Caco-2 (cell line): ENCODE measurements around the gene PLEKHM1. TPM values are rescaled to one million over a fixed set of nuclear protein-coding genes. Genes with fewer than 3 reads are reported as not detected.
A peak's percentile ranks its signal among the peaks of the same experiment; 100 is the strongest.

Experiments used
- BruUV-seq: library from RNA; stranded (reverse); fragments of 400-500 nt; replicated peaks from 2 replicates; lab custom pipeline; 2021; lab: Mats Ljungman, UMichigan
- CTCF ChIA-PET: fragments of 300-600 bp; sonication (Branson Sonifier 250); formaldehyde crosslinking; loops from one replicate; lab custom pipeline; 2022; ENCODE audit warnings: antibody characterized with exemption; lab: Charles Lee
- POLR2A ChIA-PET: fragments of 300-600 bp; sonication (Branson Sonifier 250); formaldehyde crosslinking; loops from one replicate; lab custom pipeline; 2022; ENCODE audit warnings: antibody characterized with exemption; lab: Charles Lee
- DNase-seq, 2 experiments: peaks; one replicate each; pipeline versions ENCODE4 v3.0.0 to v3.0.0-alpha.2; 2020 to 2022
- H3K27me3 ChIP-seq: replicated peaks from 2 replicates; pipeline ENCODE4 v1.6.0; 2011; ENCODE audit warnings: low read length; ENCODE audit not compliant: control insufficient read depth, insufficient read depth
- H3K36me3 ChIP-seq: 2 replicates; pipeline ENCODE4 v1.5.1; 2011; ENCODE audit warnings: low read length; ENCODE audit not compliant: control insufficient read depth, insufficient read depth
- H3K4me1 ChIP-seq: fragments of 250-450 bp; sonication (Bioruptor Pico); 2 replicates; pipeline ENCODE4 v1.5.1; 2020; ENCODE audit warnings: mild to moderate bottlenecking
- H3K4me3 ChIP-seq: 2 replicates; pipeline ENCODE4 v1.5.1; 2011; ENCODE audit warnings: low read depth, mild to moderate bottlenecking, control low read depth, low read length
- H3K9me3 ChIP-seq: fragments of 250-450 bp; sonication (Bioruptor Pico); 2 replicates; pipeline ENCODE4 v1.5.1; 2020; ENCODE audit warnings: mild to moderate bottlenecking, moderate library complexity
- H3K27ac Mint-ChIP-seq: one replicate; pipeline ENCODE4 v1.8.0; 2022; ENCODE audit warnings: mixed read lengths; ENCODE audit not compliant: unreplicated experiment
- H3K27me3 Mint-ChIP-seq: one replicate; pipeline ENCODE4 v1.8.0; 2022; ENCODE audit warnings: mixed read lengths; ENCODE audit not compliant: insufficient read depth, unreplicated experiment
- H3K36me3 Mint-ChIP-seq: one replicate; pipeline ENCODE4 v1.8.0; 2022; ENCODE audit warnings: mild to moderate bottlenecking, mixed read lengths; ENCODE audit not compliant: insufficient read depth, unreplicated experiment
- H3K4me1 Mint-ChIP-seq: one replicate; pipeline ENCODE4 v1.8.0; 2022; ENCODE audit warnings: low read depth, mixed read lengths; ENCODE audit not compliant: unreplicated experiment
- H3K4me3 Mint-ChIP-seq: one replicate; pipeline ENCODE4 v1.8.0; 2022; ENCODE audit warnings: mild to moderate bottlenecking, moderate library complexity, mixed read lengths; ENCODE audit not compliant: unreplicated experiment
- H3K9me3 Mint-ChIP-seq: one replicate; pipeline ENCODE4 v1.8.0; 2022; ENCODE audit warnings: mixed read lengths; ENCODE audit not compliant: unreplicated experiment
- CTCF ChIP-seq, 2 experiments: fragments of 200-600 bp in 1 of 2; IDR thresholded peaks; 1 replicate in 1 of 2; 2 replicates in 1 of 2; pipeline versions ENCODE4 v1.5.1 to v1.8.0; 2011 to 2022; ENCODE audit warnings: antibody characterized with exemption in 1 of 2, control low read depth in 1 of 2, inconsistent platforms in 1 of 2, low read depth in 1 of 2, low read length in 1 of 2, mild to moderate bottlenecking in 1 of 2, moderate library complexity in 1 of 2; ENCODE audit not compliant: insufficient read depth in 1 of 2, severe bottlenecking in 1 of 2, unreplicated experiment in 1 of 2
- intact Hi-C: fragments of 100-400 bp; cut with micrococcal nuclease; formaldehyde crosslinking; loops from one replicate; pipeline ENCODE4 v1.10.0; 2022; ENCODE audit not compliant: unreplicated experiment
- total RNA-seq: library from RNA; stranded (reverse); gene quantifications from 2 replicates; pipeline ENCODE4 v1.2.3, GENCODE V29; 2022

The PLEKHM1 gene
- total RNA-seq, 1 experiment from 2014 or later, result 30.4 TPM

- H3K36me3 ChIP-seq, result no peaks in the 10 kb centered on the region
- Mint-ChIP-seq H3K9me3 (no peaks in the 10 kb centered on the region), H3K27me3 (no peaks in the 10 kb centered on the region), H3K4me1 (peaks cover 2% of the 10 kb centered on the region), H3K36me3 (peaks cover 4% of the 10 kb centered on the region), H3K4me3 (peak overlapping the region; percentile 97), H3K27ac (peak overlapping the region; percentile 88)
- H3K4me3 ChIP-seq, result peak overlapping the region; percentile 69
- intact Hi-C loops, result no loop called here
- no TSS peak for BruUV-seq
- no peaks in the 10 kb centered on the region for H3K27me3 ChIP-seq
- CTCF ChIA-PET, result interaction anchor here (1.1 kb wide), 1 partner anchor 23 kb away, joined by 3 read pairs; no protein-coding TSS in a partner anchor
- 0 out of 2 replicates have a peak, but pooled peaks cover 4% of the 10 kb centered on the region for H3K4me1 ChIP-seq
- DNase-seq, result peak; percentile 95 to 97
- H3K9me3 ChIP-seq, result no peaks in the 10 kb centered on the region
- TF ChIP-seq CTCF (IDR thresholded peaks at IDR 0.05; ENCODE audit: insufficient read depth in 1 of 2, low read depth in 1 of 2, low read length in 1 of 2, severe bottlenecking in 1 of 2, unreplicated experiment in 1 of 2), result no peak
- POLR2A ChIA-PET, result interaction anchor here (0.7 to 1.7 kb wide), 2 partner anchors 60 to 114 kb away, joined by 4 read pairs; partner anchors contain the start of gene MAP3K14
Observed at GRCh38 chr17:45431531-45432404, 58.8 kb downstream of the PLEKHM1 start.

- TF ChIP-seq CTCF (IDR thresholded peaks at IDR 0.05; ENCODE audit: insufficient read depth in 1 of 2, low read depth in 1 of 2, low read length in 1 of 2, severe bottlenecking in 1 of 2, unreplicated experiment in 1 of 2), result no peak
- peak; percentile 85 to 86 for DNase-seq
- CTCF ChIA-PET, result interaction anchor here (1.1 kb wide), 1 partner anchor 22 kb away, joined by 3 read pairs; no protein-coding TSS in a partner anchor
- Mint-ChIP-seq H3K4me3 (peak overlapping the region; percentile 97), H3K27ac (peak overlapping the region; percentile 88), H3K36me3 (peaks cover 4% of the 10 kb centered on the region), H3K27me3 (no peaks in the 10 kb centered on the region), H3K4me1 (peaks cover 9% of the 10 kb centered on the region), H3K9me3 (no peaks in the 10 kb centered on the region)
- H3K4me1 ChIP-seq, result 0 out of 2 replicates have a peak, but pooled peaks cover 7% of the 10 kb centered on the region
- H3K27me3 ChIP-seq, result no peaks in the 10 kb centered on the region
- POLR2A ChIA-PET, result interaction anchor here (0.9 to 1.7 kb wide), 2 partner anchors 59 to 60 kb away, joined by 4 to 8 read pairs; no protein-coding TSS in a partner anchor
- H3K9me3 ChIP-seq, result no peaks in the 10 kb centered on the region
- peak overlapping the region; percentile 69 for H3K4me3 ChIP-seq
- H3K36me3 ChIP-seq, result no peaks in the 10 kb centered on the region
- no TSS peak for BruUV-seq
- intact Hi-C loops, result no loop called here
Observed at GRCh38 chr17:45430738-45431530, 59.6 kb downstream of the PLEKHM1 start.
